SKM-1 (cell line): ENCODE results near the gene ADCK1.
"Not testable (repeated sequence)": the region's sequence is repeated elsewhere in the genome, so short reads cannot be mapped to it uniquely, and the experiment has no call there.

ENCODE experiments used
- DNase-seq: peaks from one replicate; lab custom pipeline; 2025; ENCODE audit not compliant: unreplicated experiment; lab: John Stamatoyannopoulos, UW

ADCK1 gene

DNA sequence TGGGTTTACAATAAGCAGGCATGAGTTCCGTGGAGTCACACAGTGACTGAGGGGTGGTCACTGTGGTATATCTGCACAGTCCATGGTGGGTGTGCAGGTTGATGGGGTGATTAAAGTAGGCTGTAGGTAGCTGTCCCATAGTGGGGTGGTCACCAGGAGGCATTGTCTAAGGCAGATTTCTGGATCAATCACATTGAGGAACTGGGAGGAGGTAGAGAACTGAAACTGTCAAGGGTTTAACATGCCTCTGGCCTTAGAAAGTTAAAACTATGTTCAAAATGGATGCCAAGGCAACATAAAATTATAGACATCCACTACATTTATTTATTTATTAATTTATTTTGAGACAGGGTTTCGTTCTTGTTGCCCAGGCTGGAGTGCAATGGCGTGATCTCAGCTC lies 8.3 kb downstream of the ADCK1 start:
- no peak for DNase-seq

GRCh38 chr14:77809011-77809410 lies 9.1 kb downstream of the ADCK1 start:
- DNase-seq: no peak

DNA sequence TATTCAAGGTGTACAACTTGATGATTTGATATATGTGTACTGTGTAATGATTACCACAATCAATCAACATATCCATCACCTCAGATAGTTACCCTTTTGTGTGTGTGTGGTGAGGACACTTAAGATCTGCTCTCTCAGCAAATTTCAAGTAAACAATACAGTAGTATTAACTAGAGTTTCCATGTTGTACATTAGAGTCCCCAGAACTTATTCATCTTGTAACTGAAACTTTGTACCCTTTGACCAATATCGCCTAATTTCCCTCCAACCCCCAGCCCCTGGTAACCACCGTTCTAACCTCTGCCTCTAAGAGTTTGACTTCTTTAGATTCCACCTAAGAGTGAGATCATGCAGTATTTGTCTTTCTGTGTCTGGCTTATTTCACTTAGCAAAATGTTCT lies 12.1 kb downstream of the ADCK1 start:
- DNase-seq: no peak

DNA sequence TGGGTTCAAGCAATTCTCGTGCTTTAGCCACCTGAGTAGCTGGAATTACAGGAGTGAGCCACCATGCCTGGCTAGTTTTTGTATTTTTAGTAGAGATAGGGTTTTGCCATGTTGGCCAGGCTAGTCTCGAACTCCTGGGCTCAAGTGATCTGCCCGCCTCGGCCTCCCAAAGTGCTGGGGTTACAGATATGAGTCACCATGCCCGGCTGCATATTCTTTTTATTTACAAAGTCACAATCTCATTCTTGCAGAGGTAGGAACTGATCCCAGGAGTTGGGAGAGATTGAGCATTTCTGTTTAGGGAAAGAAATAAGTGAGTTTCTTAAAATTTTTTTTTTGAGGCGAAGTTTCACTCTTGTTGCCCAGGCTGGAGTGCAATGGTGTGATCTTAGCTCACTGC lies 12.8 kb downstream of the ADCK1 start:
- not testable (repeated sequence) for DNase-seq

DNA sequence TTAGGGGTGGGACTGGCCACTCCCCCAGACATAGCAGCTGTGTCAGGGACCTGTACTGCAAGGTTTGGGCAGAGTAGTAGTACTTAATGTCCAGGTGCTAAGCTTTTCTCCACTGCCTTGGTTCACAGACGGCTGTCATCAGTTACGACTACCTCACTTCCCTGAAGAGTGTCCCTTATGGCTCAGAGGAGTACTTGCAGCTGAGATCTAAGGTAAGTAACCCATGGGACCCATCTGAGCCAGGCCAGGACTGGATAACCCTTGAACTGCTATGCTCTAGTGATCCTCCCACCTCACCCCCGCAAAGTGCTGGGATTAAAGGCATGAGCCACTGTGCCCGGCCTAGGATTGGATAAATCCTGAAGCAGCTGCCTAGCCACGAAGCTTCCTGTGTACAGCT lies 22.4 kb downstream of the ADCK1 start:
- DNase-seq: no peak

GRCh38 chr14:77822741-77823140 lies 22.8 kb downstream of the ADCK1 start:
- DNase-seq: no peak

DNA sequence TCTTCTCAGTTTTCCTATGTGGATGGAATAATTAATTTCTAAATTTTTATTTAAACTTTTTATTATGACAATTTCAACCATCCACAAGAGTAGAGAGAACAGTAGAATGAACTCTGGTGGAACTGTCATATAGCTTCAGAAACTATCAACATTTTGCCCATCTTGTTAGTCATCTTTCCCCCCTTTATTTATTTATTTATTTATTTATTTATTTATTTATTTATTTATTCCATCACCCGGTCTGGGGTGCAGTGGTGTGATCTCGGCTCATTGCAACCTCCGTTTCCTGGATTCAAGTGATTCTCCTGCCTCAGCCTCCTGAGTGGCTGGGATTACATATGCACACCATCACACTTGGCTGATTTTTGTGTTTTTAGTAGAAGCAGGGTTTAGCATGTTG lies 23.5 kb downstream of the ADCK1 start:
- no peak for DNase-seq

- no peak for DNase-seq
Observed at GRCh38 chr14:77825895-77826519, 26.1 kb downstream of the ADCK1 start.

DNA sequence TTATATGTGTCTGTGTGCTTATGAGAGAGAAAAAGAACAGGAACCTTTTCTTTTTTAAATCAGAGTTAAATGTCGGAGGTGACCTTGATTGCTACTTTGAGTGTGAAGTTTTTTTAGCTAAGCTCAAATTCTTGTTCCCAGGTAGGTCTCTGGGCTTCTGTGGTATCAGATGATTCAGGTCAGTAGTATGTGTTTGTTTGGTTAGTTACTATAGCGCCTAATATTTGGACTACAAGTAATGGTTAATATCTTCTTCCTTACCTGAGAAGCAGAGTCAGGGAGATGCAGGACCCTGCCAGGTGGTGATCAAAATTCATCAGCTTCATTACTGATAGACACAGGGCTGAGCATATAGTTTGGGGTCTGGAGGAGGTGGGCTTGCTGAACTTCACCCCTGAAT lies 30.8 kb downstream of the ADCK1 start:
- DNase-seq: no peak

- no peak for DNase-seq
Observed at GRCh38 chr14:77832297-77832696, 32.4 kb downstream of the ADCK1 start.

- no peak for DNase-seq
Observed at GRCh38 chr14:77837926-77838325, 38.0 kb downstream of the ADCK1 start.

DNA sequence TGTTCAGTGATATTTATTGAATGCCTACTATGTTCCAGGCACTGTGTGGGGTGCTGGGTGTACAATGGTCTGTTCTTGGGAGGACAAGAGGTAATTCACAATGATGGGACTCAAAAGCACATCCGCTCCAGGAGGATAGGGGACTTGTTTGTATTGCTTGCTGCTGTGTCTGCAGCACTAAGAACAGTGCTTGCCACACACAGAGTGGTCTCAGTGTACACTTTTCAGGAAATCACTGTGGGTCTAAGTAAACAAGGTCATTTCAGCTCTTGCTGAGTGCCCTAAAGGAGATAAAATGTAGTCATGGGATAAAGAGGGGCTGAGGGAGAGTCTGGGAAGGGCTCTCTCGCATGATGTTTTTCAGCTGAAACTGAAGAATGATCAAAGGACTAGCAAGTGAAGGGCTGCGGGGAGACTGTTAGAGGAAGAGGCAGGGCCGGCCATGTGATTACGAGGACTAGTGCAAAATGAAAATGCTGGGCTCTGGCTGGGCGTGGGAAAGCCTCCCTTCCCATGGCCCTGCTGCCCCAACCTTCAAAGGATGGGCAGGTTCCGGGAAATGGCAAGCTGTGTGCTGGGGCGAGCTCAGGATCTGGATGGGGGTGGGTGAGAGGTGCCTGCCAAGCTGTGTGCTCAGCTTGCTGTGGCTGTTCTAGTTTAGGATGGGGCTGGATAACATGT lies 39.1 kb downstream of the ADCK1 start:
- DNase-seq: no peak

DNA sequence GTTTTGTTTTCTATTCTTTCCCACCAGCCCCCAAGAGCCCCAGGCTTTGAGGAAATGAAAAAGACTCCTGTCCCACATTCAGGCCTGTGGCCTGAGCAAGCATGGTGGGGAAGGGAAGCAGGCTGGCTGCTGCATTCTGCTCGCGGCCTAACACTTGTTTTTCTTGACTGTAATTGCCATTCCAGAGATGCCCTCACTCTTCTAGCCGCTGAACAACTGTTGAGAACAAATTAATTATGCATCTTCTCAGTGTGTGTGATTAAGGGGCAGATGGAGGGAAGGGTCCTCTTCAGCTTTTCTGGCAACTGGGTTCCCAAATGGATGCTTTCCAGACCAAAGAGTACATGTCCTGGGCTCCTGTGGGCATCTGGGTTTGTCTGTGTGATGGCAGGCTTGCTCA lies 43.3 kb downstream of the ADCK1 start:
- DNase-seq: no peak

GRCh38 chr14:77843651-77844050 lies 43.7 kb downstream of the ADCK1 start:
- DNase-seq: no peak

- DNase-seq: no peak
Observed at GRCh38 chr14:77844802-77845201, 44.9 kb downstream of the ADCK1 start.

GRCh38 chr14:77848031-77848430 lies 48.1 kb downstream of the ADCK1 start:
- DNase-seq: no peak

GRCh38 chr14:77849711-77850110 lies 49.8 kb downstream of the ADCK1 start:
- DNase-seq: no peak

GRCh38 chr14:77853919-77854318 lies 54.0 kb downstream of the ADCK1 start:
- no peak for DNase-seq

- DNase-seq: no peak
Observed at GRCh38 chr14:77856941-77857340, 57.0 kb downstream of the ADCK1 start.

DNA sequence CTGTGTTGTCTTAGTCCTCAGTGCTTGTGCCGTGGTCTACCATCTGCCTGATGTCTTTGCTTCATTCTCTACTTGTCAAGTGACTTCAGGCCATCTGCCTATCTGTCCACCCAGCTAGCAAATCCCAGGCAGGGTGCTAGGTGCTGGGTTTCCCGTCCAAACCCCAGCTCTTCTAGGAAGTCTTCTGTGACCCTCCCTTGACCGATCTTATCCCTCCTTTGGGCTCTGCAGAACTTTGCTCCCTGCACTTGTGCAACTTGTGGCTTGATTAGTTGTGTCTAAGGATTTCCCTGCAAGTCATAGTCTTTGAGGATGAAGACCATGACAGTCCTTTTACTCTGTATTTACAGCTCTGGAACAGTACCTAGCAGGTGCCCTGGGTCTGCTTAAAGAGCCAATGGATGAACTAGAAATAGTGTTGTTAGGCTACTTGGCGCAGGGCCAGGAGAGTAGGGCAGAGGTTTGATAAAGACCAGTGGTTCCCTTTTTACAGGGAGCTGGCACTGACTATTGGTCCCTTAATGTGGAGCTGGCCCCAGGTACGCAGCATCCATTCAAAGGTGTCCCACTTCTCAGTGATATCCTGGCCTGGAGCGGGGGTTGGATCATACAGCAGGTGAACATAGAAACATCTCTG lies 60.1 kb downstream of the ADCK1 start:
- DNase-seq: no peak

GRCh38 chr14:77861201-77861600 lies 61.3 kb downstream of the ADCK1 start:
- DNase-seq: no peak

GRCh38 chr14:77862154-77862786 lies 62.4 kb downstream of the ADCK1 start:
- no peak for DNase-seq
